ENCODE data around the gene SGTB.
"Not testable (repeated sequence)": the region's sequence is repeated elsewhere in the genome, so short reads cannot be mapped to it uniquely, and the experiment has no call there.

The SGTB gene

DNA sequence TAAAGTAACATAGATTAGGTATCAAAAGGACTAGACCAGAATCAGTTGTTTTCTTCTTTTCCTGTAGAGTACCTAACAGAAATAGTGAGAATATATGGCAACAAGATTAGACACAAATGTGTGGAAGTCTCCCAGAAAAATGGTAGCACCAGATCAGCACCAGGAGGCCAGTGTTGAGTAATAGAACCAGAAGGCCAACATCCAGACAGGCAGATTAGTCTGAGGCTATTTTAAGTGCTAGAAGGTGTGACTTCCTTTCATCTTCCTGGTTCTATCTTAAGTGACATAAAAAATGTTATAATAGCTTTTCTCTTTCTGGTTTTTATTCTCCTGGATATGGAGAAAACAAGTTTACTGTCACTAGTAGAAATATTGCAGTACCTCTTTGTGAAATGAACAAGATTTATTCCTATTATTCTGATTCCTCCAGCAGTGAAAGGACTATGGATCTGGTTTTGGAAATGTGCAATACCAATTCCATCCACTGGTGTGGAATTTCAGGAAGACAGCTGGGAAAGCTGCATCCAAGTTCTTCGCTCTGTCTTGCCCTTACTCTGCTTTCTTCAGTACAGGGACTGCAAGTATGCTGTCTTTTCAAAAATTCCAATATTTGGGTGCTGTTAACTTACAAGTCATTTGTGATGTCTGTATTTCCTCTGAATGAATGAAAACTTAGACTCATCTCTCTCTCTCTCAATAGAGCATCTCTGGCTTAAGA lies 57.9 kb downstream of the SGTB start:
- no peak for DNase-seq

GRCh38 chr5:65654713-65655112 lies 67.2 kb downstream of the SGTB start:
- no peak for DNase-seq

- no peak for DNase-seq
These were observed 70.8 kb downstream of the SGTB start for GRCh38 chr5:65651144-65651543.

GRCh38 chr5:65647941-65648340 lies 74.0 kb downstream of the SGTB start:
- DNase-seq = no peak

GRCh38 chr5:65646938-65647337 lies 75.0 kb downstream of the SGTB start:
- no peak for DNase-seq

- no peak for DNase-seq
These were observed 81.7 kb downstream of the SGTB start for GRCh38 chr5:65640240-65640639.

DNA sequence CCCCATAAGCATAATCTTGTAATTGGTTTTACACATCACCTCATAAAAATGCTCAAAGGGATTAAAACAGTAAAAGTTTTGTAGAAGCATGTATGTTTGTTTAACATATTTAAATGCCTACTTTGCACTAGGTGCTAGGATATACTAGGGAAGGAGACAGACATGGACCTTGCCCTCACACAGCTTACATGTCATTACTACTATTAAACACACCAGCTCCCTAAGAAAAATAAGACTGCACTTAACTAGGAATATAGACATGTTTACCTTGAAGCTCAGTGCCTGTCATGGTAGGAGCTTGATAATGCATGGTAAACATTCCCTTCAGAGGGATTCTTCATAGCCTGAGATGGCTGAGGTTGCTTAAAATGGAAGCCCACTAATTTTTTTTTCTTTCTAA lies 90.9 kb downstream of the SGTB start:
- DNase-seq = no peak

- peak; percentile 4 for DNase-seq
These were observed 96.2 kb downstream of the SGTB start for GRCh38 chr5:65625743-65626142.

GRCh38 chr5:65624571-65625555 lies 97.0 kb downstream of the SGTB start, which contains the start of the genes SHLD3 and TRAPPC13:
Gene SHLD3, plus strand, starts transcription at chr5:65625027. Its CDS starts 4,561 bp downstream, at chr5:65629588.
Gene TRAPPC13, plus strand, starts transcription at chr5:65625027. Its CDS starts 34 bp downstream, at chr5:65625061.
- peak; percentile 91 for DNase-seq

DNA sequence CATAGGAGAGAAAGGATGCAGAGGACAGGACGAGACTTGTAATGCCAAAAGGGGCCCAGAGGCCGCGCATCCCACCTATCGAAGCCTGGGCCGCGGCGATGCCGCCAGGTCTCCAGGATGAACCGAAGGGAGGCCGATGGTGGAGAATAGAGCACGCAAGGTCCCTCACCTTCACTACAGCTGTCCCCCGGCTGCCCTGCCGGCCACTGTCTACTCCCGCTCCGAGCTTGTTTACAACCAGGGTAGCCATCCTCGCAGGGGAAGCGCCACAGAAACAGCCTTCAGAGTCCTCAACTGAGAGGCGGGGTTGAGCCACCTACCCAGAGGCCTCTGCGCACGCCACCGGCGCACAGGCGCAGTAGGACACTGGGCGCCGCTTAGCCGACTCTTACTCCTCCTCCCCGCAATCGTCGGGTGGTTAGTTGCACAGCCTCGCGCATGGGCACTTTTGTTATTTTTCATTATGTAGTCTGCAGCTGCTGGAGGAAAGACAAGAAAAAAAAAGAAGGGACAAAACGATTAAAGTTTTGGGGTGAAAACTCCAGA lies 97.8 kb downstream of the SGTB start, which contains the start of gene TRIM23:
TRIM23 (minus strand) TSS at position 309 of the 546 bp plus-strand sequence; CDS start at position 250, 59 bp downstream.
- DNase-seq = peak; percentile 98

- peak; percentile 5 for DNase-seq
These were observed 98.4 kb downstream of the SGTB start for GRCh38 chr5:65623482-65623881.

DNA sequence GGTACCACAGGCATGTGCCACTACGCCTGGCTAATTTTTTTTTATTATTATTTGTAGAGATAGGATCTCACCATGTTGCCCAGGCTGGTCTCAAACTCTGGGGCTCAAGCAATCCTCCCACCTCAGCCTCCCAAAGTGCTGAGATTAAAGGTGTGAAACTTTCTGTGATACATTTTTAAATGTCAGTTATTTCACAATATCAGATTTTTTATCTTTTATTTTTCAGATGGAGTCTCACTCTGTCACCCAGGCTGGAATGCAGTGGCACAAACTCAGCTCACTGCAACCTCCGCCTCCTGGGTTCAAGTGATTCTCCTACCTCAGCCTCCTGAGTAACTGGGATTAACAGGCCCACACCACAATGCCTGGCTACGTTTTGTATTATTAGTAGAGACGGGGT lies 99.9 kb downstream of the SGTB start:
- DNase-seq = not testable (repeated sequence)

DNA sequence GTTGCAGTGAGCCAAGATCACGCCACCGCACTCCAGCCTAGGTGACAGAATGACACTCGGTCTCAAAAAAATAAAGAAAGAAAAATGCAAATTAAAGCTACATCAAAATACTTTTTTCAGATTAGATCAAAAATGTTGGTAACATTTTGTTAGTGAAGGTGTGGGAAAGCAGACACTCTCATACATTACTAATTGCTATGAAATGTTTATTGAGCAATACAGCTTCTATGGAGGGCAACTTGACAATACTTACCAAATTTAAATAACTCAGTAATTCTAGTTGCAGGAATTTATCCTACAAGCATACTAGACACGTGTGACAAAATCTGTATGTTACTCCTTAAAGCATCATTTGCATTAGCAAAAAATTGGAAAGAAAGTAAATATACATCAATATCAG lies 101.9 kb downstream of the SGTB start:
- DNase-seq = no peak

All from RPMI8226 (cell line).